ENCODE results near the gene APOA4.

DNA sequence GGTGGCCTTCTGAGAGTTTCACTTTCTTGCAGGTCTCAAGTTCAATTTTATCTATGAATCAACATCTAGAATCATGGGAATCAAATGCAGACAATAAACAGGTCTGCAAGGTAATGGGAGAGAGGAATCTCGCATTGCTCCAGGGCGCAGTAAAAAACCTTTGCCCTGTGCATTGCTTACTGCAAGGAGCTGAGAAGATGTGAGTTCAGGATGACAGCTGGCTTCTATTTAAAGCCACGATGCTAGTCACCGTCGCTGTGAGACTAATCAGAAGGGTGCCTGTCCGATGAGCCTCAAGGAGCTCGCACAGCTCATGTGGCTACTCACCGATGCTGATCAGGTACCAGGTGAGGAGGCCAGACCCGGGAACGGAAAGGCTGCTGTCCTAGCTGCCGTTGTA lies 44.5 kb upstream of the APOA4 start:
- TF ChIP-seq ELF4 (CRISPR knock-in tag; IDR thresholded peaks at IDR 0.05) (no peak), FOS (IDR thresholded peaks at IDR 0.05; ENCODE audit: extremely low read depth, insufficient read length) (no peak), SMAD1 (IDR thresholded peaks at IDR 0.05; ENCODE audit: low read depth, low read length, partially characterized antibody) (no peak), MAX (CRISPR knock-in tag; IDR thresholded peaks at IDR 0.05) (no peak)
